HepG2 (cell line): Measurements from ENCODE around the gene PTPRD.

Experiments used
- EZH2 ChIP-seq: conservative IDR thresholded peaks from 2 replicates; pipeline ENCODE4 v1.6.1; 2012; ENCODE audit warnings: mild to moderate bottlenecking, low read depth, low read length, moderate library complexity
- IRF2 ChIP-seq: IDR thresholded peaks from 2 replicates; pipeline ENCODE4 v1.6.1; 2018; ENCODE audit warnings: missing genetic modification reagents, missing compliant biosample characterization
- JUN ChIP-seq: sonication (generic); formaldehyde crosslinking; IDR thresholded peaks from 2 replicates; pipeline ENCODE4 v1.4.0; 2020; ENCODE audit warnings: mild to moderate bottlenecking, missing genetic modification reagents
- POLR2AphosphoS5 ChIP-seq: IDR thresholded peaks from 2 replicates; pipeline ENCODE4 v1.6.1; 2012; ENCODE audit warnings: low read depth, low read length
- ZNF572 ChIP-seq: sonication (generic); formaldehyde crosslinking; IDR thresholded peaks from 2 replicates; pipeline ENCODE4 v1.5.1; 2020; ENCODE audit warnings: mild to moderate bottlenecking, missing genetic modification reagents
- ZNF883 ChIP-seq: sonication (generic); formaldehyde crosslinking; IDR thresholded peaks from 2 replicates; pipeline ENCODE4 v1.5.1; 2020; ENCODE audit warnings: mild to moderate bottlenecking, missing genetic modification reagents; ENCODE audit errors: not compliant biosample characterization
- ZSCAN29 ChIP-seq: sonication (generic); formaldehyde crosslinking; conservative IDR thresholded peaks from 2 replicates; pipeline ENCODE4 v1.4.0; 2020; ENCODE audit warnings: mild to moderate bottlenecking, missing genetic modification reagents
- TF ChIP-seq, protein P1 (sequence below): sonication (generic); formaldehyde crosslinking; IDR thresholded peaks from 2 replicates; pipeline ENCODE4 v1.5.0; 2020; ENCODE audit warnings: mild to moderate bottlenecking, missing genetic modification reagents, moderate library complexity
- TF ChIP-seq, protein P2 (sequence below): sonication (generic); formaldehyde crosslinking; IDR thresholded peaks from 2 replicates; pipeline ENCODE4 v1.5.0; 2020; ENCODE audit warnings: mild to moderate bottlenecking, missing genetic modification reagents

DNA sequence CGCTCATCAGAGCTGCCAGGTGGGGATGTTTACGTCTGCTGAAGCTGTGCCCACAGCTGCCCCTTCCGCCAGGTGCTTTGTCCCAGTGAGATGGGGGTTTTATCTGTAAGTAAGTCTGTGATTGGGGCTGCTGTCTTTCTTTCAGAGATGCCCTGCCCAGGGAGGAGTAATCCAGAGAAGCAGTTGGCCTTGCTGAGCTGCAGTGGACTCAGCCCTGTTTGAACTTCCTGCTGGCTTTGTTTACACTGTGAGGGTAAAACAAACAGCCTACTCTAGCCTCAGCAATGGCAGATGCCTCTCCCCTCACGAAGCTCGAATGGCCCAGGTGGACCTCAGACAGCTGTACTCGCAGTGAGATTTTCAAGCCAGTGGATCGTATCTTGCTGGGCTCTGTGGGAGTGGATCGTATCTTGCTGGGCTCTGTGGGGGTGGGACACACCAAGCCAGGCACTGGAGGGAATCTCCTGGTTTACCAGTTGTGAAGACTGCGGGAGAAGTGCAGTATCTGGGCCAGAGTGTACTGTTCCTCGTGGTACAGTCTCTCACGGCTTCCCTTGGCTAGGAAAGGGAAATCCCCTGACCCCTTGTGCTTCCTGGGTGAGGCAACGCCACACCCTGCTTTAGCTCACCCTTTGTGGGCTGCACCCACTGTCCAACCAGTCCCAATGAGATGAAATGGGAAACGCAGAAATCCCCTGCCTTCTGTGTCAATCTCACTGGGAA, 2283.1 kb downstream of the PTPRD start:
- no peak for TF ChIP-seq ZSCAN29
- TF ChIP-seq, protein P1, sequence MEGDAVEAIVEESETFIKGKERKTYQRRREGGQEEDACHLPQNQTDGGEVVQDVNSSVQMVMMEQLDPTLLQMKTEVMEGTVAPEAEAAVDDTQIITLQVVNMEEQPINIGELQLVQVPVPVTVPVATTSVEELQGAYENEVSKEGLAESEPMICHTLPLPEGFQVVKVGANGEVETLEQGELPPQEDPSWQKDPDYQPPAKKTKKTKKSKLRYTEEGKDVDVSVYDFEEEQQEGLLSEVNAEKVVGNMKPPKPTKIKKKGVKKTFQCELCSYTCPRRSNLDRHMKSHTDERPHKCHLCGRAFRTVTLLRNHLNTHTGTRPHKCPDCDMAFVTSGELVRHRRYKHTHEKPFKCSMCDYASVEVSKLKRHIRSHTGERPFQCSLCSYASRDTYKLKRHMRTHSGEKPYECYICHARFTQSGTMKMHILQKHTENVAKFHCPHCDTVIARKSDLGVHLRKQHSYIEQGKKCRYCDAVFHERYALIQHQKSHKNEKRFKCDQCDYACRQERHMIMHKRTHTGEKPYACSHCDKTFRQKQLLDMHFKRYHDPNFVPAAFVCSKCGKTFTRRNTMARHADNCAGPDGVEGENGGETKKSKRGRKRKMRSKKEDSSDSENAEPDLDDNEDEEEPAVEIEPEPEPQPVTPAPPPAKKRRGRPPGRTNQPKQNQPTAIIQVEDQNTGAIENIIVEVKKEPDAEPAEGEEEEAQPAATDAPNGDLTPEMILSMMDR (CRISPR knock-in tag), result no peak
- TF ChIP-seq POLR2AphosphoS5, result no peak
- TF ChIP-seq, protein P2, sequence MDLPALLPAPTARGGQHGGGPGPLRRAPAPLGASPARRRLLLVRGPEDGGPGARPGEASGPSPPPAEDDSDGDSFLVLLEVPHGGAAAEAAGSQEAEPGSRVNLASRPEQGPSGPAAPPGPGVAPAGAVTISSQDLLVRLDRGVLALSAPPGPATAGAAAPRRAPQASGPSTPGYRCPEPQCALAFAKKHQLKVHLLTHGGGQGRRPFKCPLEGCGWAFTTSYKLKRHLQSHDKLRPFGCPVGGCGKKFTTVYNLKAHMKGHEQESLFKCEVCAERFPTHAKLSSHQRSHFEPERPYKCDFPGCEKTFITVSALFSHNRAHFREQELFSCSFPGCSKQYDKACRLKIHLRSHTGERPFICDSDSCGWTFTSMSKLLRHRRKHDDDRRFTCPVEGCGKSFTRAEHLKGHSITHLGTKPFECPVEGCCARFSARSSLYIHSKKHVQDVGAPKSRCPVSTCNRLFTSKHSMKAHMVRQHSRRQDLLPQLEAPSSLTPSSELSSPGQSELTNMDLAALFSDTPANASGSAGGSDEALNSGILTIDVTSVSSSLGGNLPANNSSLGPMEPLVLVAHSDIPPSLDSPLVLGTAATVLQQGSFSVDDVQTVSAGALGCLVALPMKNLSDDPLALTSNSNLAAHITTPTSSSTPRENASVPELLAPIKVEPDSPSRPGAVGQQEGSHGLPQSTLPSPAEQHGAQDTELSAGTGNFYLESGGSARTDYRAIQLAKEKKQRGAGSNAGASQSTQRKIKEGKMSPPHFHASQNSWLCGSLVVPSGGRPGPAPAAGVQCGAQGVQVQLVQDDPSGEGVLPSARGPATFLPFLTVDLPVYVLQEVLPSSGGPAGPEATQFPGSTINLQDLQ (CRISPR knock-in tag), result no peak
- no peak for TF ChIP-seq IRF2 (CRISPR knock-in tag)
- no peak for TF ChIP-seq EZH2
- TF ChIP-seq ZNF572 (CRISPR knock-in tag), result no peak
- TF ChIP-seq ZNF883 (CRISPR knock-in tag), result no peak
- TF ChIP-seq JUN (CRISPR knock-in tag), result no peak
